HUDEP-2 (cell line): ENCODE data around the gene SPEF2.
"Not testable (repeated sequence)": the region's sequence is repeated elsewhere in the genome, so short reads cannot be mapped to it uniquely, and the experiment has no call there.

Source experiments
- DNase-seq, 76 experiments: peaks; one replicate each; lab custom pipeline; 2025; ENCODE audit not compliant: unreplicated experiment in 76 of 76; lab: John Stamatoyannopoulos, UW

SPEF2 gene

DNA sequence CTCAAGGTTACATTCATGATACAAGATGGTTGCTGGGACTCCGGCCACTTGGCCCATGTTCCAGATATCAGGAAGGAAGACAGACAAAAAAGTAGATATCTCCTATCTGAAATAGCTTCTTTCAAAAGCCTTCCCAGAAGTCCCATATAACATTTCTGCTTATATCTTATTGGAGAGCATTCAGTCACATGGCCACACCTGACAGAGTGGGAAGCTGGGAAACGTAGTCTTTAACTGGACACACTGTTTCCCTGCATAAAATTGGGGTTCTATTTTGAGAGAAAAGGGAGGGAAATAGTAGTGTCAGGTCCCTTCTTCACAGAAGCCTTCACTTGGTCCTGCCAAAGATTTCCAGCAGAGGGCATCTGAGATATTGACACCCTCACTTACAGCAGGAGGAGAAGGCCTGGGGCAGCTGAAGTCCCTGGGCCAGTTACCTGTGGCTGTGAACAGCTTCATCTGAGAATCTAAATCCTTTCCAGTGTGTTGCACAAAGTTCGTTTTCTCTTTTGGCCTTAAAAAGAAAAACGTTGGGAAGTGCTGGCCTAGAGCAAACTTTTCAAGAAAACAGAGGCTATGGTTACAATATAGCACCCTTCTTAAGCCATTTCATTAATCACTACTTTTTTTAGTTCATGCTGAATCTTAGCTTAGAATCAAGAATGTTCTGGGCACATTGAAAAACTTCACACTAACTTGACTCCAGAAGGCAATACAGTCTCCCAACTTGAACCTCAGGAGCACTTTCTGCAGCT lies 33.5 kb downstream of the SPEF2 start:
- peak in 10 of 76 experiments; percentile 1 to 26 (median 4) for DNase-seq

GRCh38 chr5:35656721-35657120 lies 39.1 kb downstream of the SPEF2 start:
- no peak for DNase-seq

- DNase-seq: no peak
These were observed 40.2 kb downstream of the SPEF2 start for GRCh38 chr5:35657877-35658276.

- DNase-seq: no peak
These were observed 41.9 kb downstream of the SPEF2 start for GRCh38 chr5:35659556-35659955.

GRCh38 chr5:35660451-35660850 lies 42.8 kb downstream of the SPEF2 start:
- no peak for DNase-seq

GRCh38 chr5:35664584-35664983 lies 46.9 kb downstream of the SPEF2 start:
- DNase-seq: no peak

GRCh38 chr5:35665096-35665495 lies 47.4 kb downstream of the SPEF2 start:
- DNase-seq: no peak

- DNase-seq: no peak
These were observed 50.7 kb downstream of the SPEF2 start for GRCh38 chr5:35668319-35668718.

DNA sequence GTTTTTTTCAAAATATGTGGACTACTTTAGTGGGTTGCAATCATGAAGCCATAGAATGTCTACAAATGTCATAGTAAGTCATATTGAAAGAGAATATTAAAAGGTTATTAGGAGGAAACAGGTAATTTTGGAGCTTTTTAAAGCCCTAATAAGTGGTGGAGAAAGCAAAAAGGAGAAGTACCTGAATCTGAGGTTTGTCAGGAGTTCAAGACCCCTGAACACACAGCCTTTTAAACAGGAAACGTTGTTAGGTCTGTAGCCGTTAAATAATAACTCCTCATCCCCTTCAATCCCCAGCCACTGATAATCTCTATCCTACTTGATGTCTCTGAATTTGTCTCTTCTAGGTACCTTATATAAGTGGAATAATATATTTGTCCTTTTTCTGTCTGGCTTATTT lies 51.1 kb downstream of the SPEF2 start:
- DNase-seq: no peak

- no peak for DNase-seq
These were observed 54.1 kb downstream of the SPEF2 start for GRCh38 chr5:35671541-35672295.

DNA sequence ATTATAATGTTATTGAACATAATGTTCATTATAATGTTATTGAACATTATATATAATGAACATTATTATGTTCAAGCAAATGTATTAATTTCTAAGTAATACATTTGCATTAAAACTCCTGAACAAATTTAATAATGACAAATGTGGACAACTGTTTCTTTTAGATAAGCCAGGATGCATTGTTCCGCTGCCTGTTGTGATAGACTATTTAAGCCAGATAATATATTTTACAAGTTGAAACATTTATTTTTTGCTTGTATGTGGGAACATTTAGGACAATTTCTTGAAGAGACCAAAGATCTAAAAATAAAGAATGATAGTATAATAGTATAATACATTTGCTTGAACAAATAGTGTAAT lies 54.6 kb downstream of the SPEF2 start:
- DNase-seq: not testable (repeated sequence)

- no peak for DNase-seq
These were observed 55.3 kb downstream of the SPEF2 start for GRCh38 chr5:35672995-35673394.

DNA sequence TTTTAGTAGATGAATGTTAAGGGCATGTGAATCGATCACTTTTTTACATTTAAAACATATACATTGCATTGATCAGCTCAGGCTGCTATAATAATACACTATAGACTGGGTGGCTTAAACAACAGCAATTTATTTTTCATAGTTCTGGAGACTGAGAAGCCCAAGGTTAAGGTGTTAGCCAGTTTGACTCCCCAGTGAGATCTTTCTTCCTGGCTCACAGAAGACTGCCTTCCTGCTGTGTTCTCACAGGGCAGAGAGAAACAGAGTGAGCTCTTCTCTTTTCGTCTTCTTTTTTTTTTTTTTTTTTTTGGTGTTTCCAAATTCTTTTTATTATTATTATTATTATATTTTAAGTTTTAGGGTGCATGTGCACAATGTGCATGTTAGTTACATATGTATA lies 56.4 kb downstream of the SPEF2 start:
- DNase-seq: no peak

- DNase-seq: no peak
These were observed 57.7 kb downstream of the SPEF2 start for GRCh38 chr5:35675392-35675791.

GRCh38 chr5:35677878-35678277 lies 60.2 kb downstream of the SPEF2 start:
- DNase-seq: no peak

DNA sequence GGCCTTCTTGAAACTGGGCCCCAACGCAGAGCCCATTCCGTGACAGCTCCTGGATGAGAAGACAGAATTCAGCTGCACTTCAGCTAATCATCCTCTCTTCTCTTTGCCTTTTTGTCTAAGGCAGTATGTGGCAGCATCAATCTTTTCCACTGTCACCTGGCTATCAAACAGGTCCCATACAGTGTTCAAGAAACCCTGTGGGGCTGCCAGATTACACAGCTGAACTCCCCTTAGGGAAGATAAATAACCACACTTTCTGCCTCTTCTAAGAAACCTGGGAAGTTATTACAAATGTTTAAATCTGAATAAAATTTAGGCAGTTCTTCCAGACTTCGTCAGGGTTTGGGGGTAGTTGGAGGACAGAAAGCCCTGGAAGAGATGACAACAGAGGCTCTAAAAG lies 61.0 kb downstream of the SPEF2 start:
- no peak for DNase-seq

GRCh38 chr5:35679357-35679756 lies 61.7 kb downstream of the SPEF2 start:
- no peak for DNase-seq

DNA sequence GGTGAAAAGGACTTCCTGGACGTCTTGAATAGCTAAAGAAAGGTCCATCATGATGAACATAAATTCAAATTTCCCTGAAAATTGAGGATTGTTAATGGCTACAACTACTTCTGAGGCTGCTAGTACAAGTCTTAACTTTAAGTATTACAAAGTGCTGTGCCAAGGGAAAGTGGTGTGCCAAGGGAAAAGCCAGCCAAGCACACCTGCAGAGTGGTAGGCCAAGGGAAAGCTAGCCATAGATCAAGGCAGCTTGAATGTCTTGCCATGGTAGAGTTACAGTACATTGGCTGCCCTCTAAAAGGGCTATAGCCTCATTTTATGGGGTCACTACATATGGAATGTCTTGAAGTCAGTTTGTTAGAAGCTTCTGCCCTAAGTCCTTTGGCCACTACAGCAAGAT lies 64.2 kb downstream of the SPEF2 start:
- no peak for DNase-seq

DNA sequence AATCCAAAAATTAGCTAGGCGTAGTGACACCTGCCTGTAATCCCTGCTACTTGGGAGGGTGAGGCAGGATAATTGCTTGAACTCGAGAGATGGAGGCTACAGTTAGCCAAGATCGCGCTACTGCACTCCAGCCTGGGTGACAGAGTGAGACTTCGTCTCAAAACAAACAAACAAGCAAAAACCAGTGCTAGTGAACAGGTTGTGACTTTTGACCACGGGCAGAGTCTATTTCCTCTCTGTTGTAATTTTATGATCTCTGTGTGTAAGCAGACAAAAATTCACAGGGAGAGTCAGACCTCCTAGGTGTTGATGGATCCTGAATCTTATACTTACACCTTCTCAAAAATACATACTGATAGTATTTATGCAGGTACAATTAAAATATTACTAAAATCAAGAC lies 65.8 kb downstream of the SPEF2 start:
- no peak for DNase-seq

DNA sequence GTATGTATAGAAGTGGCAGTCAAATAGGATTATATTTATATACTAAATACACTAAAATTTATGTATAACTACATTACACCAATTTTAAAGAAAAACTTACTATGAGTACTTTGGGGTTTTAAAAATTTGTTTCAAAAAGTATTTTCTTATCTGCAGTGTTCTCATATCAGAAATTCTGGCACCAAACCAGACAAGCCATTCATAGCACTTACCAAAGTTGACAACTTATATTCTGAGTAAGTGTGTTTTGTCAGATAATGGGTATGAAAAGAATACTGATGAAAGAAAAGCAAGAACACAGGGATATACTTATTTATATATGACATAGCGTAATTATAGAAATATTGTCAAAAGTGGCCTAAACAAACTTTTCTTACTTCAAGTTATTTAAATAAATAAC lies 67.5 kb downstream of the SPEF2 start:
- no peak for DNase-seq

DNA sequence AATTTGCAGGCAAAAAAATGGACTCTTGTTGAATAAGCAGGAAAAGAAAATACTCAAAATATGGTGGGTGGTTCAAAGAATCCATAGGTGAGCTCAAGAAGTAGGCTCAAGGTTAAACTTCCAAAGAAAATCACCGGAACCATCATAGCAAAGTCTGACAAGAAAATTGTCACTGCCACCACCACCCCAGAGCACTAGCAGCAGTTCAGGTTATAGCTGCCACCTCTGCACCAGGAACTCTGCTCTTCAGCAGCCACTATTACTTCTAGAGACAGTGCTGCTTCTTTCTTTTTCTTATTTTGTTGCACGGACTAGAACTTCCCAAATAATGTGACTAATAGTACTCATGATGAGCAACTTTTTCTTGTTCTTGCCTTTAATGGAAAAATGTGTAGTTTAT lies 70.3 kb downstream of the SPEF2 start:
- DNase-seq: no peak

GRCh38 chr5:35694481-35694880 lies 76.8 kb downstream of the SPEF2 start:
- DNase-seq: no peak
